Endodermal cell (in vitro differentiated cells): ENCODE results near the gene ANKRD42. TPM values are rescaled to one million over a fixed set of nuclear protein-coding genes. Genes with fewer than 3 reads are reported as not detected.

Source experiments
- DNase-seq: peaks from one replicate; pipeline ENCODE4 v3.0.0-alpha.2; 2017
- H3K27ac ChIP-seq: 2 replicates; pipeline ENCODE4 v1.5.1; 2013; ENCODE audit warnings: mild to moderate bottlenecking, low read depth, low read length, moderate library complexity
- H3K27me3 ChIP-seq: 2 replicates; pipeline ENCODE4 v1.6.1; 2013; ENCODE audit warnings: mild to moderate bottlenecking, low read length, moderate library complexity; ENCODE audit not compliant: insufficient read depth, control insufficient read depth, poor library complexity, severe bottlenecking
- H3K36me3 ChIP-seq: 2 replicates; pipeline ENCODE4 v1.7.0; 2013; ENCODE audit warnings: mild to moderate bottlenecking, low read length, moderate library complexity; ENCODE audit not compliant: control insufficient read depth, insufficient read depth
- H3K4me1 ChIP-seq: one replicate; pipeline ENCODE4 v1.7.0; 2013; ENCODE audit warnings: low read length; ENCODE audit not compliant: control insufficient read depth, insufficient read depth
- H3K4me3 ChIP-seq: 2 replicates; pipeline ENCODE4 v1.5.1; 2013; ENCODE audit warnings: mild to moderate bottlenecking, low read length, moderate library complexity
- H3K9ac ChIP-seq: 2 replicates; pipeline ENCODE4 v1.6.1; 2013; ENCODE audit warnings: mild to moderate bottlenecking, low read length, moderate library complexity; ENCODE audit not compliant: poor library complexity, severe bottlenecking; ENCODE audit errors: extremely low read depth
- H3K9me3 ChIP-seq: 2 replicates; pipeline ENCODE4 v1.6.1; 2013; ENCODE audit warnings: mild to moderate bottlenecking, low read length, moderate library complexity; ENCODE audit not compliant: control insufficient read depth
- H3K27ac Mint-ChIP-seq: 2 replicates; pipeline ENCODE4 v1.8.0; 2020; ENCODE audit warnings: mixed read lengths
- H3K27me3 Mint-ChIP-seq: 2 replicates; pipeline ENCODE4 v1.8.0; 2021; ENCODE audit warnings: mild to moderate bottlenecking, mixed read lengths; ENCODE audit not compliant: insufficient read depth
- H3K36me3 Mint-ChIP-seq: 2 replicates; pipeline ENCODE4 v1.8.0; 2020; ENCODE audit warnings: low read depth, mixed read lengths
- H3K4me1 Mint-ChIP-seq: 2 replicates; pipeline ENCODE4 v1.8.0; 2020; ENCODE audit warnings: mixed read lengths
- H3K4me3 Mint-ChIP-seq: 2 replicates; pipeline ENCODE4 v1.8.0; 2020; ENCODE audit warnings: mild to moderate bottlenecking, moderate library complexity, mixed read lengths
- H3K9me3 Mint-ChIP-seq: 2 replicates; pipeline ENCODE4 v1.8.0; 2020; ENCODE audit warnings: mild to moderate bottlenecking, mixed read lengths
- whole genome bisulfite sequencing, 2 experiments: methylation state at CpG; one replicate each; pipeline versions ENCODE4 v1.1.5 to v1.1.7; 2013; ENCODE audit warnings: missing lambda C conversion rate in 2 of 2, mixed read lengths in 1 of 2; ENCODE audit not compliant: insufficient coverage in 1 of 2, insufficient read length in 1 of 2; 5-methylcytosine and 5-hydroxymethylcytosine counted together
- total RNA-seq, 2 donors: library from RNA; stranded (reverse); fragmentation: NEBNext Ultra II Directional in 1 of 2; extraction: Animal tissue kit (Norgen Biotek cat#: 25700) in 1 of 2; gene quantifications; 2 replicates in 1 of 2; 3 replicates in 1 of 2; pipeline ENCODE4 v1.2.1, GENCODE V29; 2021
- TF ChIP-seq, protein P1 (sequence below): fragments of 200-600 bp; sonication (generic); conservative IDR thresholded peaks from 2 replicates; pipeline ENCODE4 v1.5.0; 2021; ENCODE audit warnings: antibody characterized with exemption, mild to moderate bottlenecking

Gene ANKRD42
- total RNA-seq, 2 donors from 2014 or later, result 11.1 to 11.4 TPM

DNA sequence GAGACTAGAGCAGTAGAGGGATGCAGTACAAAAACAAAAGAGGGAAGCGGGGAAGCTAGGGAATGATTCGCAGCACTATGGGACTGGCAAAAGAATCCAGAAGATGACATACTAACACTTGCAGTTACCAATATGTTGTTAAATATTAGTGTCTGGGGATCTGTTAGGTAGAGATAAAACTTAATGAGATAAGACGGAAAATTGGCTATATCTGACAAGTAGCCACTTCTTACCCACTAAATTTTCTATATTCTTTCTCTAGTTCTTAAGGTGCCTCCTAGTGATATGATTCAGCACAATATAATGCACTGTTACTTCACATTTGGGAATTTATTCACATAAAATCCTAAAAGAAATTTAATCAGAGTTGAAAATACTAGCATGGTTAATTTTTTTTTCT is 61.9 kb downstream of the ANKRD42 start:
- Histone ChIP-seq H3K4me3 (no peak overlapping the region), H3K27ac (no peak overlapping the region), H3K4me1 (no peaks in the 10 kb centered on the region), H3K9me3 (no peaks in the 10 kb centered on the region), H3K36me3 (peaks cover 29% of the 10 kb centered on the region), H3K9ac (no peak overlapping the region), H3K27me3 (no peaks in the 10 kb centered on the region)
- WGBS, 2 experiments, result 91 to 100% methylated on average over 2 to 3 of the region's 3 CpGs
- Mint-ChIP-seq H3K4me3 (no peak overlapping the region), H3K27me3 (no peaks in the 10 kb centered on the region), H3K36me3 (peaks cover 9% of the 10 kb centered on the region), H3K4me1 (no peaks in the 10 kb centered on the region), H3K27ac (no peak overlapping the region), H3K9me3 (no peaks in the 10 kb centered on the region)
- no peak for DNase-seq
- TF ChIP-seq, protein P1, sequence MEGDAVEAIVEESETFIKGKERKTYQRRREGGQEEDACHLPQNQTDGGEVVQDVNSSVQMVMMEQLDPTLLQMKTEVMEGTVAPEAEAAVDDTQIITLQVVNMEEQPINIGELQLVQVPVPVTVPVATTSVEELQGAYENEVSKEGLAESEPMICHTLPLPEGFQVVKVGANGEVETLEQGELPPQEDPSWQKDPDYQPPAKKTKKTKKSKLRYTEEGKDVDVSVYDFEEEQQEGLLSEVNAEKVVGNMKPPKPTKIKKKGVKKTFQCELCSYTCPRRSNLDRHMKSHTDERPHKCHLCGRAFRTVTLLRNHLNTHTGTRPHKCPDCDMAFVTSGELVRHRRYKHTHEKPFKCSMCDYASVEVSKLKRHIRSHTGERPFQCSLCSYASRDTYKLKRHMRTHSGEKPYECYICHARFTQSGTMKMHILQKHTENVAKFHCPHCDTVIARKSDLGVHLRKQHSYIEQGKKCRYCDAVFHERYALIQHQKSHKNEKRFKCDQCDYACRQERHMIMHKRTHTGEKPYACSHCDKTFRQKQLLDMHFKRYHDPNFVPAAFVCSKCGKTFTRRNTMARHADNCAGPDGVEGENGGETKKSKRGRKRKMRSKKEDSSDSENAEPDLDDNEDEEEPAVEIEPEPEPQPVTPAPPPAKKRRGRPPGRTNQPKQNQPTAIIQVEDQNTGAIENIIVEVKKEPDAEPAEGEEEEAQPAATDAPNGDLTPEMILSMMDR, result no peak

DNA sequence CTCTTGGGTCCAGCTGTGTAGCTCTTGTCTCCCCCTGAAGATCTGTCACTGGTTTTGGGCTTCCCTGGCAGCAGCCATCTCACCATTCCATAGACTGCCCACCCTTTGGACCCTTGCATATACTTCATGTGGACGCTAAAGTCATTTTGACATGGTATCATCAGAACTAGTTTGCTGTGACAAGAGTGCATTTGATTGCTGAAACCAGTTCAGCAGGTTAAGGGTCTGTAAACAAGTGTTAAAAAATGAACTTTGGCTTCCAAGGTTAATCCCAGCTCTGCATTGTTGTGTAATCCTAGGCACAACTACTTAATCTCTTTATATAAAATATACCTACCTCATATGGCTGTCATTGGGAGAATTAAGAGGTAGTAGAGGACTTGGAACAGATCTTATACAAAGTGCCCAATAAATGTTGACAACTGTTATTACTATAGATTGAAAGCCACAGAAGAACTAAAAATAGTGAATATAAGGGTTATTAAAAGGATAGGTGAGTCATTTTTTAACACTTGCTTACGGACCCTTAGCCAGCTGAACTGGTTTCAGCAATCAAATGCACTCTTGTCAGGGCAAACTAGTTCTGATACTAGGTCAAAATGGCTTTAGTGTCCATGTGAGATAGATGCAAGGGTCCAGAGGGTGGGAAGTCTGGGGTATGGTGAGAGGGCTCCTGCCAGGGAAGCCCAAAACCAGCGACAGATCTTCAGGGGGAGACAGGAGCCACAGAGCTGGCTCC is 63.3 kb downstream of the ANKRD42 start:
- 86 to 97% methylated on average over 2 to 3 of the region's 3 CpGs for WGBS, 2 experiments
- Histone ChIP-seq H3K36me3 (peaks cover 41% of the 10 kb centered on the region), H3K27me3 (no peaks in the 10 kb centered on the region), H3K9me3 (no peaks in the 10 kb centered on the region), H3K27ac (no peak overlapping the region), H3K4me3 (no peak overlapping the region), H3K4me1 (no peaks in the 10 kb centered on the region), H3K9ac (no peak overlapping the region)
- no peak overlapping the region for H3K4me3 Mint-ChIP-seq
- H3K36me3 Mint-ChIP-seq, result peaks cover 13% of the 10 kb centered on the region
- DNase-seq, result no peak
- no peak overlapping the region for H3K27ac Mint-ChIP-seq
- H3K4me1 Mint-ChIP-seq, result no peaks in the 10 kb centered on the region
- TF ChIP-seq, protein P1, result no peak
- no peaks in the 10 kb centered on the region for H3K9me3 Mint-ChIP-seq
- H3K27me3 Mint-ChIP-seq, result no peaks in the 10 kb centered on the region

DNA sequence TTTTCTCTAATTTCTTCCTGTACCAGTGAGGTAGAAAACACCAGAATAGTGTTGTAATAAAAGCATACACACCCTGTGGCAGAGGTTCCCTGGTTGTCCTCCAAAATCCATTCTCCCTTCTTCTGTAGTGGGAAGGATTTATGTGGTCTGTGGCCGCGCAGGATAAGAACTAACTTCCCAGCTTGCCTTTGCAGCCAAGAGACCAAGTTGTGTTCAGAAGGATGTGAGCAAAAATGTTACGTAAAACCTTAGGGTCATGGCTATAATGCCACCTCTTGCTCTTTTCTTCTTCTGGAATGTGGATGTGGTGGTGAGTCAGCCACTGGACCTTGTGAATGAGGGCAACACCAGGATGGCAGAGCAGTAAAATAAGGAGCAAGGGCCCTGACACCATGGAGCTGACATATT is 64.3 kb downstream of the ANKRD42 start:
- Mint-ChIP-seq H3K36me3 (peaks cover 18% of the 10 kb centered on the region), H3K4me3 (no peak overlapping the region), H3K4me1 (no peaks in the 10 kb centered on the region), H3K27me3 (no peaks in the 10 kb centered on the region), H3K9me3 (no peaks in the 10 kb centered on the region), H3K27ac (peak overlapping the region; percentile 53)
- DNase-seq, result no peak
- Histone ChIP-seq H3K9ac (no peak overlapping the region), H3K4me1 (no peaks in the 10 kb centered on the region), H3K27ac (no peak overlapping the region), H3K4me3 (no peak overlapping the region), H3K9me3 (no peaks in the 10 kb centered on the region), H3K36me3 (peaks cover 49% of the 10 kb centered on the region), H3K27me3 (no peaks in the 10 kb centered on the region)
- TF ChIP-seq, protein P1, result no peak
- WGBS, 2 experiments, result 98 to 100% methylated on average over 1 to 3 of the region's 3 CpGs
